ENCODE data around the gene MYCL. TPM values are rescaled to one million over a fixed set of nuclear protein-coding genes. Genes with fewer than 3 reads are reported as not detected.

The MYCL gene
- polyA plus RNA-seq, 2 of the 4 experiments (the other 2 are of a cell fraction) = 0.68 to 1.3 TPM

GRCh38 chr1:39936724-39937491 lies 35.2 kb upstream of the MYCL start:
- CTCF ChIA-PET = interaction anchor here (0.9 to 1.7 kb wide), 4 partner anchors 18 to 115 kb away, joined by 3 to 9 read pairs (median 5); no protein-coding TSS in a partner anchor
- FAIRE-seq = no peak

DNA sequence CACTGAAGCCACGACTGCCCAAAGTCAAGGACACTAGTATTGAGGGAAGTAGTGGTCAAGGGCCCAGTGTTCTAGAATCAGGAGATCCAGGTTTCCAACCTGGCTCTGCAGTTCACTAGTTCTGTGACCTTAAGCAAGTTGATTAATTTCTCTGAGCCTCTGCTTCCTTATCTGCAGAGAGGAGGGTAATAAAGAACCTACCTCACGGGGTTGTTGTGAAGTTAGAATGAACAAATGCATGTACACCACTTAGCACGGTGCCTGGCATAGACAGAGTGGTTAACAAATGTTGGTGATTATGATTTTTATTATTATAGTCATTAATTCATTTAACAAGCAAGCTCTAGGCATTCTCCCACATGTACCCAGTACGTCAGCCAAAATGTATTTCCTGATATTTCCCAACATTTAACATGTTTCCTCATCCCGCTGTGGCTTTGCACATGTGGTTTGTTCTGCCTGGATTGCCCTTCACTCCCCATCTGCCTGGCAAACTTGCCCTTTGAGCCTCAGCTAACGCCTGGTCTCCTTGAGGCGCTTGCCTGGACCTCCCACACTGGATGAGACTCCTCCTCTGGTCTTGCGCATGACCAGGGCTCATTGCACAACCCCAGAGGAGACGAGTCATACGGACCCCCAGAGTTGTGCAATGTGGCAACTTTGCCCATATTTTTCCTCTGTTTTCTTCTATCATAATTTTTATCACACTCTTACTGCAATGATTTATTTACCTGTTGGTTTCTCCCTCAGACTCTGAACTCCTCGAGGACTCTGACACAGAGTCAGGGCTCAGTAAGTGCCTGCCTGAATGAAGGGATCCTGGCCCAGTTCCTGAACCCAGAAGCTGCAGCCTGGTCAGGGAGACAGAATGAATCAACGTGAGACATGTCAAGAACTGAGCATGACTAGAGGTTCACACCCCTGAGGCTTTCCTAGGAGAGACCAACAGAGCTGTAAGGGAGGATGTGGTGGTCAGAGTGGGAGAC lies 32.5 kb upstream of the MYCL start:
- no peak for FAIRE-seq
- ChIA-PET POLR2A (interaction anchor here (0.7 to 1.9 kb wide), 4 partner anchors 21 to 106 kb away, joined by 3 to 8 read pairs (median 5); partner anchors contain the start of gene CAP1), CTCF (interaction anchor here (0.9 to 4.6 kb wide), 8 partner anchors 8 to 98 kb away, joined by 3 to 32 read pairs (median 4); partner anchors contain the start of gene MYCL)
- Histone ChIP-seq H3K9me3 (peaks cover 5% of the 10 kb centered on the region; the same call in 1 of the 3 replicates), H3K4me2 (peak overlapping the region; percentile 60), H3K27ac (peak overlapping the region; percentile 76 to 88), H3K4me3 (no peak overlapping the region), H3K4me1 (peaks cover 20% of the 10 kb centered on the region)
- peak; percentile 48 to 83 for DNase-seq (ENCODE audit: low read depth in 1 of 2, low spot score in 1 of 2)
- ATAC-seq = peak; percentile 96 to 97
- 23% methylated on average over 12 of the region's 12 CpGs for WGBS (ENCODE audit: missing lambda C conversion rate)
- TF ChIP-seq FOSB (CRISPR knock-in tag; IDR thresholded peaks at IDR 0.05) (no peak), GATA3 (IDR thresholded peaks at IDR 0.05; ENCODE audit: borderline replicate concordance) (no peak), MYC (IDR thresholded peaks at IDR 0.05; ENCODE audit: borderline replicate concordance, low read length) (no peak), EP300 (IDR thresholded peaks at IDR 0.05) (peak; percentile 52 to 64; a peak in 3 of 5 replicates), PHF8 (IDR thresholded peaks at IDR 0.05; ENCODE audit: borderline replicate concordance, low read depth) (no peak), HOXA7 (CRISPR knock-in tag; IDR thresholded peaks at IDR 0.05) (no peak), KDM5A (IDR thresholded peaks at IDR 0.05) (no peak), CEBPB (IDR thresholded peaks at IDR 0.05) (peak; percentile 95 to 100), MAZ (IDR thresholded peaks at IDR 0.05; ENCODE audit: borderline replicate concordance, low read depth, low read length) (no peak), BCL3 (IDR thresholded peaks at IDR 0.05) (peak; percentile 36; the same call in 1 of the 3 replicates), JUN (IDR thresholded peaks at IDR 0.05) (peak; percentile 64 to 67; a peak in 4 of 5 replicates), MAFK (IDR thresholded peaks at IDR 0.05; ENCODE audit: partially characterized antibody) (no peak), FOSL2 (IDR thresholded peaks at IDR 0.05) (peak; percentile 47; the same call in 1 of the 2 replicates), FOSL2 (CRISPR knock-in tag; IDR thresholded peaks at IDR 0.05) (peak; percentile 73), JUNB (IDR thresholded peaks at IDR 0.05) (peak; percentile 73), ATOH8 (CRISPR knock-in tag; IDR thresholded peaks at IDR 0.05; ENCODE audit: low read depth) (no peak), SREBF2 (IDR thresholded peaks at IDR 0.05) (no peak), POLR2A (IDR thresholded peaks at IDR 0.05; ENCODE audit: low read length) (no peak), NFE2L2 (conservative IDR thresholded peaks at IDR 0.05; ENCODE audit: low read length) (no peak)
- TF ChIP-seq, protein P1, sequence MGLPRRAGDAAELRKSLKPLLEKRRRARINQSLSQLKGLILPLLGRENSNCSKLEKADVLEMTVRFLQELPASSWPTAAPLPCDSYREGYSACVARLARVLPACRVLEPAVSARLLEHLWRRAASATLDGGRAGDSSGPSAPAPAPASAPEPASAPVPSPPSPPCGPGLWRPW (IDR thresholded peaks at IDR 0.05) = peak; percentile 96
- TF ChIP-seq, protein P2, sequence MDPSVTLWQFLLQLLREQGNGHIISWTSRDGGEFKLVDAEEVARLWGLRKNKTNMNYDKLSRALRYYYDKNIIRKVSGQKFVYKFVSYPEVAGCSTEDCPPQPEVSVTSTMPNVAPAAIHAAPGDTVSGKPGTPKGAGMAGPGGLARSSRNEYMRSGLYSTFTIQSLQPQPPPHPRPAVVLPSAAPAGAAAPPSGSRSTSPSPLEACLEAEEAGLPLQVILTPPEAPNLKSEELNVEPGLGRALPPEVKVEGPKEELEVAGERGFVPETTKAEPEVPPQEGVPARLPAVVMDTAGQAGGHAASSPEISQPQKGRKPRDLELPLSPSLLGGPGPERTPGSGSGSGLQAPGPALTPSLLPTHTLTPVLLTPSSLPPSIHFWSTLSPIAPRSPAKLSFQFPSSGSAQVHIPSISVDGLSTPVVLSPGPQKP (IDR thresholded peaks at IDR 0.05; ENCODE audit: low read depth, low read length) = no peak
- TF ChIP-seq, protein P3, sequence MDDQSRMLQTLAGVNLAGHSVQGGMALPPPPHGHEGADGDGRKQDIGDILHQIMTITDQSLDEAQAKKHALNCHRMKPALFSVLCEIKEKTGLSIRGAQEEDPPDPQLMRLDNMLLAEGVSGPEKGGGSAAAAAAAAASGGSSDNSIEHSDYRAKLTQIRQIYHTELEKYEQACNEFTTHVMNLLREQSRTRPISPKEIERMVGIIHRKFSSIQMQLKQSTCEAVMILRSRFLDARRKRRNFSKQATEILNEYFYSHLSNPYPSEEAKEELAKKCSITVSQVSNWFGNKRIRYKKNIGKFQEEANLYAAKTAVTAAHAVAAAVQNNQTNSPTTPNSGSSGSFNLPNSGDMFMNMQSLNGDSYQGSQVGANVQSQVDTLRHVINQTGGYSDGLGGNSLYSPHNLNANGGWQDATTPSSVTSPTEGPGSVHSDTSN (IDR thresholded peaks at IDR 0.05) = no peak

More at GRCh38 chr1:39936724-39937491, 35.2 kb upstream of the MYCL start:
- DNase-seq (ENCODE audit: low read depth in 1 of 2, low spot score in 1 of 2) (no peak), ATAC-seq (no peak)
- Histone ChIP-seq H3K4me2 (no peak overlapping the region), H3K9me3 (peaks cover 5% of the 10 kb centered on the region; the same call in 1 of the 3 replicates), H3K4me1 (peaks cover 20% of the 10 kb centered on the region), H3K27ac (peak overlapping the region; percentile 50 to 88; a peak in 5 of 6 replicates), H3K4me3 (no peak overlapping the region)
- POLR2A ChIA-PET = no interaction called here
- WGBS (ENCODE audit: missing lambda C conversion rate) = 100% methylated on average over 2 of the region's 2 CpGs
- TF ChIP-seq ZSCAN20 (CRISPR knock-in tag; IDR thresholded peaks at IDR 0.05) (no peak), E2F6 (IDR thresholded peaks at IDR 0.05; ENCODE audit: borderline replicate concordance, low read depth) (no peak), JUNB (IDR thresholded peaks at IDR 0.05) (no peak), CHD2 (IDR thresholded peaks at IDR 0.05; ENCODE audit: low read length, partially characterized antibody) (no peak)

Data from A549 (cell line).